Measurements from ENCODE around the gene DNM2.
"Not testable (repeated sequence)": the region's sequence is repeated elsewhere in the genome, so short reads cannot be mapped to it uniquely, and the experiment has no call there.

The DNM2 gene

GRCh38 chr19:10836479-10837330 is 118.8 kb downstream of the DNM2 start:
- DNase-seq (ENCODE audit: low read depth in 2 of 2) = peak; percentile 46 to 52

- not testable (repeated sequence) for DNase-seq (ENCODE audit: low read depth in 2 of 2)
Observed at GRCh38 chr19:10837649-10838048, 119.8 kb downstream of the DNM2 start.

- DNase-seq (ENCODE audit: low read depth in 2 of 2) = no peak
Observed at GRCh38 chr19:10838377-10838776, 120.5 kb downstream of the DNM2 start.

GRCh38 chr19:10839114-10840050 is 121.5 kb downstream of the DNM2 start:
- DNase-seq (ENCODE audit: low read depth in 2 of 2) = no peak

- no peak for DNase-seq (ENCODE audit: low read depth in 2 of 2)
Observed at GRCh38 chr19:10842788-10843187, 124.9 kb downstream of the DNM2 start.

- DNase-seq (ENCODE audit: low read depth in 2 of 2) = no peak
Observed at GRCh38 chr19:10846500-10847202, 128.8 kb downstream of the DNM2 start.

- no peak for DNase-seq (ENCODE audit: low read depth in 2 of 2)
Observed at GRCh38 chr19:10848230-10848856, 130.5 kb downstream of the DNM2 start, which contains the start of gene C19orf38. Gene C19orf38 (plus strand): TSS chr19:10848415. CDS start chr19:10848509, 94 bp downstream.

GRCh38 chr19:10850631-10851030 is 132.8 kb downstream of the DNM2 start:
- DNase-seq (ENCODE audit: low read depth in 2 of 2) = no peak

- no peak for DNase-seq (ENCODE audit: low read depth in 2 of 2)
Observed at GRCh38 chr19:10852098-10852800, 134.4 kb downstream of the DNM2 start.

GRCh38 chr19:10852941-10853340 is 135.1 kb downstream of the DNM2 start:
- no peak for DNase-seq (ENCODE audit: low read depth in 2 of 2)

GRCh38 chr19:10854350-10855089 is 136.6 kb downstream of the DNM2 start:
- no peak for DNase-seq (ENCODE audit: low read depth in 2 of 2)

GRCh38 chr19:10855879-10856522 is 138.1 kb downstream of the DNM2 start:
- DNase-seq (ENCODE audit: low read depth in 2 of 2) = no peak

- DNase-seq (ENCODE audit: low read depth in 2 of 2) = not testable (repeated sequence)
Observed at GRCh38 chr19:10856899-10857298, 139.0 kb downstream of the DNM2 start.

GRCh38 chr19:10858204-10858828 is 140.4 kb downstream of the DNM2 start:
- DNase-seq (ENCODE audit: low read depth in 2 of 2) = no peak

GRCh38 chr19:10861103-10861651 is 143.3 kb downstream of the DNM2 start:
- no peak for DNase-seq (ENCODE audit: low read depth in 2 of 2)

- DNase-seq (ENCODE audit: low read depth in 2 of 2) = no peak
Observed at GRCh38 chr19:10862561-10863106, 144.8 kb downstream of the DNM2 start.

GRCh38 chr19:10863107-10863717 is 145.3 kb downstream of the DNM2 start:
- no peak for DNase-seq (ENCODE audit: low read depth in 2 of 2)

GRCh38 chr19:10864538-10864899 is 146.6 kb downstream of the DNM2 start:
- DNase-seq (ENCODE audit: low read depth in 2 of 2) = peak; percentile 48 to 65
